Memory B cell (primary cell): ENCODE results near the gene CLCN7.

Source experiments
- ATAC-seq: fragments of 150-1000 bp; cut with Tn5 transposase; 2 replicates; pipeline ENCODE4 v1.10.0; 2021; ENCODE audit warnings: low read depth, mild to moderate bottlenecking, moderate library complexity
- DNase-seq, 2 donors: peaks; one replicate each; pipeline ENCODE4 v3.0.0; 2022; ENCODE audit warnings: low spot score in 2 of 2
- H3K27ac Mint-ChIP-seq: one replicate; pipeline ENCODE4 v1.8.0; 2022; ENCODE audit warnings: mild to moderate bottlenecking, moderate library complexity, mixed read lengths
- H3K27me3 Mint-ChIP-seq: one replicate; pipeline ENCODE4 v1.8.0; 2022; ENCODE audit warnings: mixed read lengths
- H3K36me3 Mint-ChIP-seq: one replicate; pipeline ENCODE4 v1.8.0; 2022; ENCODE audit warnings: mild to moderate bottlenecking, mixed read lengths
- H3K4me1 Mint-ChIP-seq: one replicate; pipeline ENCODE4 v1.8.0; 2022; ENCODE audit warnings: mixed read lengths
- H3K4me3 Mint-ChIP-seq: one replicate; pipeline ENCODE4 v1.8.0; 2022; ENCODE audit warnings: mild to moderate bottlenecking, moderate library complexity, mixed read lengths
- H3K9me3 Mint-ChIP-seq: one replicate; pipeline ENCODE4 v1.8.0; 2022; ENCODE audit warnings: mixed read lengths

Gene CLCN7

DNA sequence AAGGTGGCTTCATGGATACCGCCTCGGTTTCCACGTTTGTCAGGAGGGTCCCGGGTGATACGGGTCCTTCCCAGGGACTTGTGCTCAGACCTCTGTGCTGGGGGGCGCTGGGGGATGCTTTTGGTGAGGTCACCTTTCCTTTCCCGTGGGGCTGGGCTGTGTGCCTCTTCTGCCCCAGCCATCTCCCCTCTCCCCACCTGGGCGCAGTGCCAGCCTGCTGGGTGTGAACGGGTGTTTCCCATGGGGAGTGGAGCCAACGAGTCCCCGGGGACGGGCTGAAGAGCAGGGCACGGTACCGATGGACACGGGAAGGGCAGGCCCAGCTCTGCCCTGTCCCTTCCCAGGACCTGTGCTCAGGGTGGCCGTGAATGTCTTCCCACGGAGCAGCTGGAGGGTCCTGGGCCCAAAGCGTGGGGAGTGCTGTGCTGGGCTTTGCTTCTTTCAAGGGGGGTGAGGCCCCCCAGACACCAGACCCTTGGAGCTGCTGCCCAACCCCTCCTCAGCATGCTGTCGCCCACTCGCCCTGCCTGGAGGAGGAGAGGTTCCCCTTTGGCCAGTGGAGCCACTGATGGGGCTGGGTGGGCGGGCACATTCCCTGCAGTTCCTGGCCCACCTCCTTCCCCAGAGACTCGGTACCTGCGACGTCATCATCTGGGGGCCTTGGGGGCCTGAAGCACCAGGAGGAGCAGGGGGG lies 33.8 kb upstream of the CLCN7 start:
- H3K4me1 Mint-ChIP-seq: no peaks in the 10 kb centered on the region
- H3K9me3 Mint-ChIP-seq: no peaks in the 10 kb centered on the region
- H3K36me3 Mint-ChIP-seq: peaks cover 22% of the 10 kb centered on the region
- no peak overlapping the region for H3K4me3 Mint-ChIP-seq
- ATAC-seq (no peak), DNase-seq (no peak)
- H3K27ac Mint-ChIP-seq: no peak overlapping the region
- H3K27me3 Mint-ChIP-seq: no peaks in the 10 kb centered on the region

DNA sequence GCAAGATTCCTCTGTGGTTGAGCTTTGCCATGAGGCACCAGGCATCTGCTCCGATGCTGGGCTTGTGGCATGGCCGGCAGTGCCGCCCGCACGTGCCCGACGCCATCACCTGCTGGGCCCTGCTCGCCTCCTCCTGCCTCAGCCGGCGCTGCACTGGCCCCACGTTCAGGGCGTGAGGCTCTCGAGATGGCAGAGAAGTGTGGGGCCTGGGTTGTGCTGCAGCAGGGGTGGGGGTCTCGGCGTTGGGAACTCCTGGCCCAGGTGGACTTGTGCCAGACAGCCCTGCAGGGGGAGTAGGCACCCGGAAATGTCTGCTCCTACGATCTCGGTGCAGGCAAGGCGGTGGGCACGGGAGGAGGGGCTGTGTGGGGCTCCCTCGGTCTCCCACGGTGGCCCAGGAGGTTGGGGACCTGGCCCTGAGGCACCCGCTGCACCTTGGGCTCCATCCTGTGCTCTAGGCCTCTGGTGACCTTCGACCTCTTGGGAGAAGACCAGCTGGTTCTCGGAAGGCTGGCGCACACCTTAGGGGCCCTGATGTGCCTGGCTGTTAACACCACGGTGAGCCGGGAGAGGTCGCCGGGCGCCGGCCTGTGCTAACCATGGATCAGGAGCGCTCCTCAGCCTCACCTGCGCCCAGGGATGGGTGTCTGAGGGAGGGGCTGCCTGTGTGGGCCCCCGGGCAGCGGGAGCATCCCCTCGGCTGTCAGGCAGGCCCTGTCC lies 31.8 kb upstream of the CLCN7 start:
- DNase-seq (no peak), ATAC-seq (no peak)
- Mint-ChIP-seq H3K36me3 (peaks cover 20% of the 10 kb centered on the region), H3K4me3 (no peak overlapping the region), H3K27me3 (no peaks in the 10 kb centered on the region), H3K27ac (no peak overlapping the region), H3K4me1 (no peaks in the 10 kb centered on the region), H3K9me3 (no peaks in the 10 kb centered on the region)

DNA sequence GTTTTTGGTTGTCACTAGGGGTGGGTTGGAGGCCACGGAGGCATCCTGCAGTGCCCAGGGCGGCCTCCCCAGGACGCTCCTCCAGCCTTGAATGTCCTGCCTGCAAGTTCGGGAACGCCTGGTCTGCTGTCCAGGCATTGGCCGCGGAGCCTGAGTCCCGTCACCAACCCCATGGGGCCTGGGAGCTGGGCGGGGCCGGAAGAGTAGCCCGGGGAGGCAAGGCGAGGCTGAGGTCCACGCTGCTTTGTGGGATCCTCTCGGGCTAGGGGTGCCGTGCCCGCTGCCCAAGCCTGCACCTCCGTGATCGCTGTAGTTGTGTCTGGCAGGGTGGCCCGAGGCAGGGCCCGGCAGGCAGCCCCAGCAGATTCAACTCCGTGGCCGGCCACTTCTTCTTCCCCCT lies 31.1 kb upstream of the CLCN7 start:
- H3K36me3 Mint-ChIP-seq: peaks cover 14% of the 10 kb centered on the region

DNA sequence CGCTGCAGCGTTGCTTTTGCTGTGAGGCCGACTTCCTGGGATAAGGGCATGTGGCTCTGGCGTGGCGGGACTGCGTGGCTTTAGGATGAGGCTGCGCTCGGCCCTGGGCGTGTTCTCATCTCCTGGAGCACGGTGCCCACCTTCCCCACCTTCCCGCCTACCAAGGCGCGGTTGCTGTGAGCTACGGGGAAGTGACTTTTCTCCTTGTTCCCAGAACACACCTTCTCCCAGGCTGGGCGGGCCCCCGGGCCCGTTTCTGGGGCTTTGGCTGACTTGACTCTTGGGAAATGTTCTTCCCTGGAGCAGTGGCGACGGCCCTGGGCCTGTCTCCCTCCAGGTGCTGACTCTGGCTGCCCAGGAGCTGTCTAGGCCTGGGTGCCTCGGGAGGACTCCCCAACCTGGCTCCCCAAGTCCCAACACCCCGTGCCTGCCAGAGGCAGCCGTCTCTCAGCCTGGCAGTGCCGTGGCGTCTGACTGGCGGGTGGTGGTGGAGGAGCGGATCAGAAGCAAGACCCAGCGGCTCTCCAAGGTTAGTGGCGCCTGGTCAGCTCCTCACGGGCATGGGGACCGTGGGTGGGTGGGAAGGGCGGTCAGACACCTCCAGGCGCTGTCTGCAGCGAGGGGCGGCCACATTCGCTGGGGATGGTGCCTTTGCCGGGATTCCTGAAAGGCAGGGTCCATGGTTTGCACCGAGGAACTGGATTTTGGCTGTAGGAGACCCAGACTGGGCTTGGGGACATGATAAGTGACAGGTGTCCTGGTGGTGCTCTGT lies 30.4 kb upstream of the CLCN7 start:
- H3K4me3 Mint-ChIP-seq: no peak overlapping the region
- no peaks in the 10 kb centered on the region for H3K27me3 Mint-ChIP-seq
- H3K36me3 Mint-ChIP-seq: peaks cover 11% of the 10 kb centered on the region

More for the DNA sequence above, 31.1 kb upstream of the CLCN7 start:
- Mint-ChIP-seq H3K4me1 (no peaks in the 10 kb centered on the region), H3K27ac (no peak overlapping the region), H3K4me3 (no peak overlapping the region), H3K27me3 (no peaks in the 10 kb centered on the region), H3K9me3 (no peaks in the 10 kb centered on the region)
- ATAC-seq: no peak
- DNase-seq: no peak

DNA sequence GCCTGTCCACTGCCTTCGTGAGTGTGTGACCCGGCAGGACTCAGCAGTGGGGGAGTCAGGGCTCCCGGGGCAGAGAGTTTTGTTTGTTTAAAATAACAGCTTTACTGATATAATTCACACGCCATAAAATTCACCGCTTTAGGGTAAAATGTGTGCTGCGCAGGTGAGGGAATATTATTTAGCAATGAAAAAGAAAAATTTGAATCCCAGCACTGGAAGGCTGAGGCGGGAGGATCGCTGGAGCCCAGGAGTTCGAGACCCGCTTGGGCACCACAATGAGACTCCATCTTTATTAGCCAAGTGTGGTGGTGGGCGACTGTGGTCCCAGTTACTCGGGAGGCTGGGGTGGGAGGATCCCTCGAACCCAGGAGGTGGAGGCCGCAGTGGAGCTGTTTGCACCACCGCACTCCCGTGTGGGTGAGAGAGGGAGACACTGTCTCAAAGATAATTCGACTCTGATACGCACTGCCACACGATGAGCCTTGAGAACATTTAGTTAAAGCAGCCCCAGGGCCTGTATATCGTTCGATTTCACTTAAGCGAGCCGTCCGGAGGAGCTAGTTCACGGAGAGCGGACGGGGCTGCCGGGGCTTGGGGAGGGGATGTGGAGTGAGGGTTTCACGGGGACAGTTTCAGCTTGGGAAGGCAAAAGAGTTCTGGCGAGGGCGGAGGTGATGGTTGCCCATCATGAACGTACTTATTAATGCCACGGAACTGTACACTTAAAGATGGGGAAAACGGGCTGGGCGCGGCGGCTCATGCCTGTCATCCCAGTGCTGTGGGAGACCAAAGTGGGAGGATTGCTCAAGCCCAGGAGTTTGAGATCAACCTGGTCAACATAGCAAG lies 28.5 kb upstream of the CLCN7 start:
- H3K4me1 Mint-ChIP-seq: no peaks in the 10 kb centered on the region
- H3K27ac Mint-ChIP-seq: no peak overlapping the region
- DNase-seq: no peak
- H3K4me3 Mint-ChIP-seq: no peak overlapping the region
- H3K36me3 Mint-ChIP-seq: peaks cover 11% of the 10 kb centered on the region
- no peaks in the 10 kb centered on the region for H3K27me3 Mint-ChIP-seq
- H3K9me3 Mint-ChIP-seq: no peaks in the 10 kb centered on the region
- ATAC-seq: no peak

More for the DNA sequence above, 30.4 kb upstream of the CLCN7 start:
- H3K4me1 Mint-ChIP-seq: no peaks in the 10 kb centered on the region
- ATAC-seq (no peak), DNase-seq (no peak)
- H3K27ac Mint-ChIP-seq: no peak overlapping the region
- no peaks in the 10 kb centered on the region for H3K9me3 Mint-ChIP-seq

DNA sequence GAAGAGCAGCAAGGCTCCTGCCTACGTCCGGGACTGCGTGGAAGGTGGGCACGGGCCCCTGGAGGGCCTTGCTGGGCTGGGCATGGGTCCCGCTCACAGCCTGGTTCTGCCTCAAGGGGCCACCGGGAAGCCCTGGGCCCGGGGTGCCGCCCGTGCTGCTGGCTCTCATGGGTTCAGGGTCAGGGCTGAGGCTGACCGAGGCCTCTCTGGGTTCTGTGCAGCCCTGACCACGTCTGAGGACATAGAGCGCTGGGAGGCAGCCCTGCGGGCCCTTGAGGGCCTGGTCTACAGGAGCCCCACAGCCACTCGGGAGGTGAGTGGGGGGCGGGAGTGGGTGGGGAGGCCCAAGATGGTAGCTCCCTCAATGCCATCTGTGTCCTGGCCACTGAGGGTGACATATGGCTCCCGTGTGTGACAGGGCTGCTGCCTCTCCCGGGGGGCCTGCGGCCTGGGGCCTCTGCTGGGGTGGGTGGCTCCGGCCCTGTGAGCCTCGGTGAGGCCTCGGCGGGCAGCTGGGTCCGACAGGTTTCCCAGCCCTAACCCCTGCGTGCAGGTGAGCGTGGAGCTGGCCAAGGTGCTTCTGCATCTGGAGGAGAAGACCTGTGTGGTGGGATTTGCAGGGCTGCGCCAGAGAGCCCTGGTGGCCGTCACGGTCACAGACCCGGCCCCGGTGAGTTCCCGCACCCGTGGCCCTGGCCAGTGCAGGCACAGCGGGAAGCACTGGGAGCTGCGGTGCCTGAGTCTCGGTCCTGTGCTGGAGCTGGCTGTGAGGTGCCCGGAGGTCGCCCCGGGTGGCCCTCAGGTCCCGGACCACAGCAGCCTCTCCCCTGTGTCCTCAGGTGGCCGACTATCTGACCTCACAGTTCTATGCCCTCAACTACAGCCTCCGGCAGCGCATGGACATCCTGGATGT lies 27.5 kb upstream of the CLCN7 start:
- no peak for ATAC-seq

DNA sequence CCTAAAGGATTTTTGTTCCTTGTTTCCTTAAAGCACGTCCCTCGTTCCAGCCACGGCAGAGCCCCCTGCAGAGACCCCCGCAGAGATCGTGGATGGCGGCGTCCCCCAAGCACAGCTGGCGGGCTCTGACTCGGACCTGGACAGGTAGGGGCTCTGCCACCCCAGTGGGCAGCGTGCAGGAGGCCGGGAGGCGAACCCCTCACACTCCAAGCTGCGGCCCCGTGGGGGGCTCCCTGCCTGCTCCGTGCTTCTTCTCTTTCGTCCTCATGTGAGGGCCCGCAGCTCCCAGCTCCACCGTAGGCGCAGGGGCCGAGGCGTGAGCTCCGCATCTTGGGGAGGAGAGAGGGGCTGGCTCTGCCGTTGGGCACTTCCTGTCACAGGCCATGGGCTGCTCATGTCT lies 26.8 kb upstream of the CLCN7 start:
- Mint-ChIP-seq H3K27me3 (no peaks in the 10 kb centered on the region), H3K27ac (no peak overlapping the region), H3K4me1 (no peaks in the 10 kb centered on the region), H3K36me3 (peaks cover 14% of the 10 kb centered on the region), H3K9me3 (no peaks in the 10 kb centered on the region), H3K4me3 (no peak overlapping the region)
- ATAC-seq: no peak
- DNase-seq: no peak

More for the DNA sequence above, 27.5 kb upstream of the CLCN7 start:
- no peaks in the 10 kb centered on the region for H3K9me3 Mint-ChIP-seq
- H3K4me3 Mint-ChIP-seq: no peak overlapping the region
- peaks cover 14% of the 10 kb centered on the region for H3K36me3 Mint-ChIP-seq
- no peaks in the 10 kb centered on the region for H3K4me1 Mint-ChIP-seq
- H3K27me3 Mint-ChIP-seq: no peaks in the 10 kb centered on the region
- H3K27ac Mint-ChIP-seq: no peak overlapping the region
- no peak for DNase-seq

DNA sequence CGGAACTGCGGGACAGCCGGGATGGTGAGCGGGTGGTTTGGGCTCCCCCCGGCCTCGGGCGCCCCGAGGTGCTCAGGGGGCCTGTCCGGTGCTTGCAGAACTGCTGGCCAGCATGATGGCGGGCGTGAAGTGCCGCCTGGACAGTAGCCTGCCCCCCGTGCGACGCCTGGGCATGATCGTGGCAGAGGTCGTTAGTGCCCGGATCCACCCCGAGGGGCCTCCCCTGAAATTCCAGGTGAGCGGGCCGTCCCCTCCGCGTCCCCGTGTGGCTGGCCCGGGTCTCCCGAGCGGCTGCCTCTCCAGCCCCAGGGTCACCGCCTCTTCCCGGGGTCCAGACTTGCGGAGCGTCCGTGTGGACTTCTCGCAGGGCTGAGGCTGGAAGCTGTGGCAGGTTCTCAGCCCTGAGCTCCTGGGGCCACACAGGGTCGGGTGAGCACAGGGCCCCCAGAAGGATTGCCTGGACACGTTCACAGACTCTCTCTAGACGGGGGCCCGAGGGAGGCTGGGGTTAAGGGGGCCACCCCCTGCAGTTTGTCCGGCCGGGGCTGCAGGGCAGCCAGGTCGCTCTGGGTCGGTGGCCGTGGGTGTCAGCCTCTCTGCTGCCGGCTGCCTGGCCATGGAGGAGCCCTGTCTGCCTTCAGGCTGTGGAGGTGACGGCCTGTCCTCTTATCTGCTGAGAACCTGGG lies 25.8 kb upstream of the CLCN7 start:
- Mint-ChIP-seq H3K36me3 (peaks cover 14% of the 10 kb centered on the region), H3K27me3 (no peaks in the 10 kb centered on the region), H3K27ac (no peak overlapping the region), H3K4me1 (no peaks in the 10 kb centered on the region), H3K9me3 (no peaks in the 10 kb centered on the region), H3K4me3 (no peak overlapping the region)
- ATAC-seq (no peak), DNase-seq (no peak)

DNA sequence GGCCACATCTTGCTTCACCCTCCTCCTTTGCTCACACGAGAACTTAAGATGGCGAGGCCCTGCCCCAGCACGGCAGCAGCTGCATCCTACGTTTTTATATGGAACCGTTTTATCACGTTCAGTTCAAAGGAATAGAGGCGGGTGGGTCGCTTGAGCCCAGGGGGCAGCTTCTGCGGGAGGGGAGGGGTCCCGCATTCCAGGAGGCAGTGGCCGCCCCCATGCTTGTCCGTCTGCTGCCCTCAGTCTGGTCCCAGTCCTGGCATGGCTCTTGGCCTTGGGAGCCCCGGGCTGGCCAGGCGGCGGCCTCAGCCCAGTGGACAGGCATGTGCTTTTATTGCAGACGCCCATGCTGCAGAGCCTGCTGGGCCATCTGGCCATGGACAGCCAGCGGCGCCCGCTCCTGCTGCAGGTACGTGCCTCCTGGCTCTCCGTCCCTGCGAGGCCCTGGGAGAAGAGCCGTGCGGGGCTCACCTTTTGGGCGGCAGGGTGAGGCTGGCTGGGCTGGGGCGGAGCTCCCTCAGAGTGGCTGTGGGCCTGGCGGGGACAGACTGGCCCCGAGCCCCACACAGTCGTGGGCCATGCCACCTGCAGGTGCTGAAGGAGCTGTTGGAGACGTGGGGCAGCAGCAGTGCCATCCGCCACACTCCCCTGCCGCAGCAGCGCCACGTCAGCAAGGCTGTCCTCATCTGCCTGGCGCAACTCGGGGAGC lies 25.1 kb upstream of the CLCN7 start:
- H3K9me3 Mint-ChIP-seq: no peaks in the 10 kb centered on the region
- peaks cover 14% of the 10 kb centered on the region for H3K36me3 Mint-ChIP-seq
- no peak for ATAC-seq
- H3K27ac Mint-ChIP-seq: no peak overlapping the region
- no peaks in the 10 kb centered on the region for H3K4me1 Mint-ChIP-seq
- DNase-seq: no peak
- no peaks in the 10 kb centered on the region for H3K27me3 Mint-ChIP-seq
- no peak overlapping the region for H3K4me3 Mint-ChIP-seq

DNA sequence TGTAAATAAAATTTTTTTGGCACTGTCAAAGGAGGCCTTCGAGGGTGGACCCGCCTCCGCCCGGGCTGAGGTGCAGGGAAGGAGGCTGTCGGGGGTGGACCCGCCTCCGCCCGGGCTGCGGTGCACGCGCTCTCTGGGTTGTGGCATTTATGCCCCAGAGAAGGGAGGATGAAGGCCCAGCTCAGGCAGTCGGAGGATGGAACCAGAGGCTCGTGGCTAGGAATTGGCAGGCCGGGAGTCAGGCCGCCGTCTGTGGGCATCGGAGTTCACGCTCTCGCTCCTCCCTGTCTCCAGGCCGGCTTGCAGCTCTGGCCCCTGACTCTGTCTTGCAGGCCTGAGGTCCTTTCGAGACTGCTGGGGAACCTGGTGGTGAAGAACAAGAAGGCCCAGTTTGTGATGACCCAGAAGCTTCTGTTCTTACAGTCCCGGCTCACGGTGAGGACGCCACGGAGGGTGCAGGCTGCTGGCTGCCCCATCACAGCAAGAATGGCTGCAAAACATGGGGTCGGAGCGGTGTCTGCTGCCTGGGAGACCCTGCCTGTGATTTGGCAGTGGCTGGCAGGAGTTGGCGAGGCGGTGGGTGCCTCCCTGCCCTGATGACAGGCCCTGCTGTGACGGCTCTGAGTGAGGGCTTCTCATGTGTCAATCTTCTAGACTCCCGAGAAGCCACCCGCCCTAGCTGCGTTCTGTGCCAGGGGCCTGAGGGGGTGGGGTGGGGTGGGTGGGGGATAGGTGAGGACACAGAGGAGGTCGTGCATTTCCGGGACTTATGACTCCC lies 24.3 kb upstream of the CLCN7 start:
- Mint-ChIP-seq H3K4me1 (peaks cover 1% of the 10 kb centered on the region), H3K36me3 (peaks cover 14% of the 10 kb centered on the region), H3K4me3 (no peak overlapping the region), H3K27ac (no peak overlapping the region), H3K9me3 (no peaks in the 10 kb centered on the region), H3K27me3 (no peaks in the 10 kb centered on the region)
- ATAC-seq (no peak), DNase-seq (no peak)

DNA sequence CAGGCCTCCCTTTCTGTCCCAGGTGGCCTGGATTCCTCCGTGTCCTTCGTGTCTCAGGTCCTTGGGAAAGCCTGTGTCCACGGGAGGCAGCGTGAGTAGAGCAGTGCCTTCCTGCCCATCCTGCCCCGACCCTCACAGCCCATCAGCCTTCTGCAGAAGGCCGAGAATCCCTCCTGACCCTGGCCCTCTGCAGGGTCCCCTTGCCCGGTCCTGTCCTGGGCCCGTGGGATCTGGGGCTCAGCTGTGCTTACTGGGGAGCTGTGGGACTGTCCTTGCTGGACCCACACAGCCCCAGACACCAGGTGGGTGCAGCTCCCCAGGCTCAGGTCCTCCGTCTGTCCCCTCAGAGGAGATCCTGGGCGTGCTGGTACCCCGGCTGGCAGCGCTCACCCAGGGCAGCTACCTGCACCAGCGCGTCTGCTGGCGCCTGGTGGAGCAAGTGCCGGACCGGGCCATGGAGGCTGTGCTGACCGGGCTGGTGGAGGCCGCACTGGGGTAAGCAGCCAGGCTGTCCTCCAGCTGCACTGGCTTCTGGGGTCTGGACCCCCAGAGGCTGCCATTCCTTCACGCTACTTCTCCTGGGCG lies 22.3 kb upstream of the CLCN7 start:
- Mint-ChIP-seq H3K36me3 (peaks cover 11% of the 10 kb centered on the region), H3K4me1 (peaks cover 13% of the 10 kb centered on the region), H3K9me3 (no peaks in the 10 kb centered on the region), H3K27me3 (no peaks in the 10 kb centered on the region), H3K4me3 (no peak overlapping the region), H3K27ac (no peak overlapping the region)
- DNase-seq: no peak
- ATAC-seq: no peak
